Muscle layer of duodenum (tissue), 2 donors: ENCODE data around the gene GNG12.
A peak's percentile ranks its signal among the peaks of the same experiment; 100 is the strongest.

Experiments
- H3K27ac ChIP-seq: one replicate; pipeline ENCODE4 v1.7.0; 2013; ENCODE audit warnings: mild to moderate bottlenecking, low read length
- H3K27me3 ChIP-seq: one replicate; pipeline ENCODE4 v1.7.0; 2013; ENCODE audit warnings: low read depth, mild to moderate bottlenecking, control low read depth, low read length
- H3K36me3 ChIP-seq, 2 donors: one replicate each; pipeline ENCODE4 v1.7.0; 2013; ENCODE audit warnings: low read length in 2 of 2, control low read depth in 1 of 2, mild to moderate bottlenecking in 1 of 2; ENCODE audit not compliant: insufficient read depth in 2 of 2, control insufficient read depth in 1 of 2
- H3K4me1 ChIP-seq, 2 donors: one replicate each; pipeline ENCODE4 v1.7.0; 2013; ENCODE audit warnings: low read length in 2 of 2, mild to moderate bottlenecking in 2 of 2, control low read depth in 1 of 2, moderate library complexity in 1 of 2; ENCODE audit not compliant: insufficient read depth in 2 of 2, control insufficient read depth in 1 of 2
- H3K4me3 ChIP-seq, 2 donors: one replicate each; pipeline ENCODE4 v1.7.0; 2013; ENCODE audit warnings: low read length in 2 of 2, low read depth in 1 of 2, mild to moderate bottlenecking in 1 of 2
- H3K9me3 ChIP-seq, 2 donors: one replicate each; pipeline ENCODE4 v1.7.0; 2013; ENCODE audit warnings: low read length in 2 of 2, control low read depth in 1 of 2, mild to moderate bottlenecking in 1 of 2; ENCODE audit not compliant: control insufficient read depth in 1 of 2
- donor health status: healthy.

Gene GNG12

GRCh38 chr1:67685558-67686266 lies 147.6 kb downstream of the GNG12 start:
- H3K36me3 ChIP-seq = peaks cover 22 to 23% of the 10 kb centered on the region in 2 donors
- no peaks in the 10 kb centered on the region for H3K9me3 ChIP-seq
- peak overlapping the region; percentile 88 for H3K27ac ChIP-seq
- H3K4me3 ChIP-seq = peak overlapping the region; percentile 82 to 94
- H3K4me1 ChIP-seq = peaks cover 6 to 13% of the 10 kb centered on the region in 2 donors
- H3K27me3 ChIP-seq = no peaks in the 10 kb centered on the region

- Histone ChIP-seq H3K27ac (peak within 1 kb of the TSS; percentile 88), H3K9me3 (no peaks in the 10 kb centered on the region), H3K36me3 (peaks cover 22 to 23% of the 10 kb centered on the region in 2 donors), H3K27me3 (no peaks in the 10 kb centered on the region), H3K4me1 (peaks cover 6 to 13% of the 10 kb centered on the region in 2 donors), H3K4me3 (peak within 1 kb of the TSS; percentile 82 to 94)
These were observed 148.2 kb downstream of the GNG12 start, which contains the start of gene GADD45A for GRCh38 chr1:67685067-67685557. Gene GADD45A (plus strand): TSS chr1:67685201. CDS start chr1:67685495, 294 bp downstream.

GRCh38 chr1:67684526-67685066 lies 148.7 kb downstream of the GNG12 start:
- no peaks in the 10 kb centered on the region for H3K9me3 ChIP-seq
- no peaks in the 10 kb centered on the region for H3K27me3 ChIP-seq
- peak overlapping the region; percentile 60 to 94 for H3K4me3 ChIP-seq
- peaks cover 21 to 22% of the 10 kb centered on the region in 2 donors for H3K36me3 ChIP-seq
- H3K27ac ChIP-seq = peak overlapping the region; percentile 74
- peaks cover 6 to 13% of the 10 kb centered on the region in 2 donors for H3K4me1 ChIP-seq

GRCh38 chr1:67683766-67684525 lies 149.3 kb downstream of the GNG12 start:
- Histone ChIP-seq H3K27me3 (no peaks in the 10 kb centered on the region), H3K9me3 (no peaks in the 10 kb centered on the region), H3K4me1 (peaks cover 6 to 13% of the 10 kb centered on the region in 2 donors), H3K36me3 (peaks cover 15 to 16% of the 10 kb centered on the region in 2 donors), H3K4me3 (peak overlapping the region; percentile 60 to 94), H3K27ac (peak overlapping the region; percentile 74)

- no peaks in the 10 kb centered on the region for H3K9me3 ChIP-seq
- peaks cover 8 to 15% of the 10 kb centered on the region in 2 donors for H3K36me3 ChIP-seq
- peaks cover 6 to 13% of the 10 kb centered on the region in 2 donors for H3K4me1 ChIP-seq
- H3K27me3 ChIP-seq = no peaks in the 10 kb centered on the region
- H3K4me3 ChIP-seq = no peak overlapping the region
- no peak overlapping the region for H3K27ac ChIP-seq
These were observed 150.0 kb downstream of the GNG12 start for GRCh38 chr1:67683316-67683715.

- peaks cover 2 to 15% of the 10 kb centered on the region in 2 donors for H3K36me3 ChIP-seq
- H3K4me3 ChIP-seq = no peak overlapping the region
- no peak overlapping the region for H3K27ac ChIP-seq
These were observed 150.5 kb downstream of the GNG12 start for GRCh38 chr1:67682659-67683197.

GRCh38 chr1:67680486-67680885 lies 152.8 kb downstream of the GNG12 start:
- no peak overlapping the region for H3K4me3 ChIP-seq
- no peaks in the 10 kb centered on the region for H3K9me3 ChIP-seq
- no peak overlapping the region for H3K27ac ChIP-seq
- no peaks in the 10 kb centered on the region for H3K27me3 ChIP-seq
- H3K36me3 ChIP-seq = peaks cover 0 to under 1% of the 10 kb centered on the region in 2 donors
- peaks cover 4 to 6% of the 10 kb centered on the region in 2 donors for H3K4me1 ChIP-seq

More at GRCh38 chr1:67682659-67683197, 150.5 kb downstream of the GNG12 start:
- peaks cover 6 to 12% of the 10 kb centered on the region in 2 donors for H3K4me1 ChIP-seq
- no peaks in the 10 kb centered on the region for H3K27me3 ChIP-seq
- H3K9me3 ChIP-seq = no peaks in the 10 kb centered on the region

GRCh38 chr1:67679691-67680090 lies 153.6 kb downstream of the GNG12 start:
- H3K36me3 ChIP-seq = no peaks in the 10 kb centered on the region
- no peaks in the 10 kb centered on the region for H3K27me3 ChIP-seq
- H3K27ac ChIP-seq = no peak overlapping the region
- H3K4me3 ChIP-seq = no peak overlapping the region
- H3K9me3 ChIP-seq = no peaks in the 10 kb centered on the region
- H3K4me1 ChIP-seq = peaks cover 5 to 6% of the 10 kb centered on the region in 2 donors

- no peaks in the 10 kb centered on the region for H3K9me3 ChIP-seq
- H3K4me3 ChIP-seq = no peak overlapping the region
- H3K36me3 ChIP-seq = no peaks in the 10 kb centered on the region
- H3K27me3 ChIP-seq = no peaks in the 10 kb centered on the region
- no peak overlapping the region for H3K27ac ChIP-seq
- H3K4me1 ChIP-seq = peaks cover 0 to 5% of the 10 kb centered on the region in 2 donors
These were observed 155.3 kb downstream of the GNG12 start for GRCh38 chr1:67677930-67678329.

GRCh38 chr1:67677408-67677807 lies 155.9 kb downstream of the GNG12 start:
- Histone ChIP-seq H3K36me3 (no peaks in the 10 kb centered on the region), H3K27ac (no peak overlapping the region), H3K9me3 (no peaks in the 10 kb centered on the region), H3K27me3 (no peaks in the 10 kb centered on the region), H3K4me1 (peaks cover 0 to 5% of the 10 kb centered on the region in 2 donors), H3K4me3 (no peak overlapping the region)

- H3K27ac ChIP-seq = no peak overlapping the region
- peaks cover 0 to 5% of the 10 kb centered on the region in 2 donors for H3K4me1 ChIP-seq
- no peaks in the 10 kb centered on the region for H3K36me3 ChIP-seq
- no peaks in the 10 kb centered on the region for H3K27me3 ChIP-seq
- no peak overlapping the region for H3K4me3 ChIP-seq
- no peaks in the 10 kb centered on the region for H3K9me3 ChIP-seq
These were observed 156.3 kb downstream of the GNG12 start for GRCh38 chr1:67676946-67677345.
